T-cell (primary cell): ENCODE results near the gene IL7R. TPM values are rescaled to one million over a fixed set of nuclear protein-coding genes. Genes with fewer than 3 reads are reported as not detected.
"Not testable (repeated sequence)": the region's sequence is repeated elsewhere in the genome, so short reads cannot be mapped to it uniquely, and the experiment has no call there.

Experiments
- ATAC-seq, 4 experiments: fragments of 200-7000 bp in 3 of 4; fragments of 150-1000 bp in 1 of 4; cut with Tn5 transposase; replicated peaks in 1 of 4; 1 replicate in 3 of 4; 2 replicates in 1 of 4; pipeline ENCODE4 v1.10.0; 2021; ENCODE audit warnings: moderate library complexity in 3 of 4, mild to moderate bottlenecking in 2 of 4, moderate number of reproducible peaks in 1 of 4
- CTCF ChIA-PET, 2 donors: fragments of 300-600 bp; sonication (Branson Sonifier 250); formaldehyde crosslinking; loops; one replicate each; lab custom pipeline; 2022; ENCODE audit warnings: antibody characterized with exemption in 2 of 2; lab: Charles Lee
- POLR2A ChIA-PET, 2 donors: fragments of 300-600 bp; sonication (Branson Sonifier 250); formaldehyde crosslinking; loops; one replicate each; lab custom pipeline; 2022; ENCODE audit warnings: antibody characterized with exemption in 2 of 2; lab: Charles Lee
- DNase-seq, 35 experiments: peaks; one replicate each; pipeline versions ENCODE4 v3.0.0 to v3.0.0-alpha.2; 2013 to 2023
- H3K27ac ChIP-seq: one replicate; pipeline ENCODE4 v1.5.1; 2013; ENCODE audit warnings: low read length
- H3K27me3 ChIP-seq, 2 experiments: replicated peaks in 1 of 2; 1 replicate in 1 of 2; 2 replicates in 1 of 2; pipeline versions ENCODE4 v1.6.1 to v1.7.0; 2013; ENCODE audit warnings: low read length in 1 of 2, mixed read lengths in 1 of 2; ENCODE audit not compliant: control insufficient read depth in 2 of 2, insufficient read depth in 2 of 2; ENCODE audit errors: extremely low read depth in 1 of 2
- H3K36me3 ChIP-seq, 2 donors: 1 replicate in 1 of 2; 2 replicates in 1 of 2; pipeline versions ENCODE4 v1.6.1 to v1.7.0; 2013; ENCODE audit warnings: low read length in 1 of 2; ENCODE audit not compliant: control insufficient read depth in 2 of 2, insufficient read depth in 1 of 2; ENCODE audit errors: extremely low read depth in 1 of 2
- H3K4me1 ChIP-seq, 2 experiments: 1 replicate in 1 of 2; 2 replicates in 1 of 2; pipeline versions ENCODE4 v1.6.1 to v1.7.0; 2013; ENCODE audit warnings: low read length in 2 of 2, mixed read lengths in 1 of 2; ENCODE audit not compliant: insufficient read depth in 2 of 2, control insufficient read depth in 1 of 2; ENCODE audit errors: extremely low read depth in 1 of 2
- H3K4me3 ChIP-seq, 2 donors: 1 replicate in 1 of 2; 2 replicates in 1 of 2; pipeline versions ENCODE4 v1.5.1 to v1.7.0; 2013; ENCODE audit warnings: mild to moderate bottlenecking in 2 of 2, low read length in 1 of 2, moderate library complexity in 1 of 2; ENCODE audit not compliant: control insufficient read depth in 1 of 2; ENCODE audit errors: extremely low read depth in 1 of 2
- H3K9me3 ChIP-seq: 2 replicates; pipeline ENCODE4 v1.7.0; 2013
- H3K27ac Mint-ChIP-seq, 2 donors: one replicate each; pipeline ENCODE4 v1.8.0; 2020 to 2021; ENCODE audit warnings: mild to moderate bottlenecking in 2 of 2, mixed read lengths in 2 of 2
- H3K27me3 Mint-ChIP-seq, 2 donors: one replicate each; pipeline ENCODE4 v1.8.0; 2021 to 2022; ENCODE audit warnings: mixed read lengths in 2 of 2
- H3K36me3 Mint-ChIP-seq: one replicate; pipeline ENCODE4 v1.8.0; 2021; ENCODE audit warnings: mixed read lengths
- H3K4me1 Mint-ChIP-seq, 3 donors: one replicate each; pipeline ENCODE4 v1.8.0; 2020 to 2022; ENCODE audit warnings: mixed read lengths in 3 of 3, mild to moderate bottlenecking in 1 of 3
- H3K4me3 Mint-ChIP-seq, 3 donors: one replicate each; pipeline ENCODE4 v1.8.0; 2020 to 2022; ENCODE audit warnings: mild to moderate bottlenecking in 3 of 3, mixed read lengths in 3 of 3, moderate library complexity in 3 of 3
- H3K9me3 Mint-ChIP-seq, 3 donors: one replicate each; pipeline ENCODE4 v1.8.0; 2020 to 2022; ENCODE audit warnings: mixed read lengths in 3 of 3
- WGBS: methylation state at CpG from one replicate; pipeline ENCODE4 v1.1.5; 2013; ENCODE audit warnings: missing lambda C conversion rate; ENCODE audit not compliant: insufficient coverage; 5-methylcytosine and 5-hydroxymethylcytosine counted together
- total RNA-seq, 35 experiments: library from RNA in 6 of 35; stranded (reverse) in 6 of 35; fragments of 120-200 nt in 1 of 35; gene quantifications; one replicate each; pipeline versions ENCODE4 v1.2.1 to v1.2.4 and lab custom pipeline; 2013 to 2026

Gene IL7R
- total RNA-seq, 5 donors from 2014 or later (not counting 1 experiment from before 2014, with no cell fraction given): 691 to 1,106 (median 924) TPM

GRCh38 chr5:35890021-35891020 is 33.6 kb downstream of the IL7R start:
- Histone ChIP-seq H3K36me3 (no peaks in the 10 kb centered on the region), H3K4me1 (no peaks in the 10 kb centered on the region), H3K27me3 (no peaks in the 10 kb centered on the region), H3K4me3 (no peak overlapping the region), H3K9me3 (no peaks in the 10 kb centered on the region), H3K27ac (no peak overlapping the region)
- ATAC-seq (no peak), DNase-seq (no peak)
- Mint-ChIP-seq H3K4me1 (no peaks in the 10 kb centered on the region), H3K9me3 (no peaks in the 10 kb centered on the region), H3K27ac (no peak overlapping the region), H3K36me3 (no peaks in the 10 kb centered on the region), H3K27me3 (no peaks in the 10 kb centered on the region), H3K4me3 (no peak overlapping the region)
- 100% methylated on average over 3 of the region's 5 CpGs for WGBS
- ChIA-PET POLR2A (no interaction called here), CTCF (interaction anchor here in 1 of 2 donors (1.0 kb wide), 1 partner anchor 231 kb away, joined by 5 read pairs; no protein-coding TSS in a partner anchor)

- H3K4me1 ChIP-seq, H3K9me3 ChIP-seq, H3K4me3 Mint-ChIP-seq, H3K9me3 Mint-ChIP-seq, H3K4me3 ChIP-seq, POLR2A ChIA-PET, H3K36me3 ChIP-seq, DNase-seq, H3K36me3 Mint-ChIP-seq, H3K27me3 Mint-ChIP-seq, H3K27ac ChIP-seq, ATAC-seq, CTCF ChIA-PET, H3K27ac Mint-ChIP-seq, H3K4me1 Mint-ChIP-seq, H3K27me3 ChIP-seq: not testable (repeated sequence)
- WGBS: 92% methylated on average over 11 of the region's 23 CpGs
Measured at GRCh38 chr5:35892799-35893198, 36.1 kb downstream of the IL7R start.

DNA sequence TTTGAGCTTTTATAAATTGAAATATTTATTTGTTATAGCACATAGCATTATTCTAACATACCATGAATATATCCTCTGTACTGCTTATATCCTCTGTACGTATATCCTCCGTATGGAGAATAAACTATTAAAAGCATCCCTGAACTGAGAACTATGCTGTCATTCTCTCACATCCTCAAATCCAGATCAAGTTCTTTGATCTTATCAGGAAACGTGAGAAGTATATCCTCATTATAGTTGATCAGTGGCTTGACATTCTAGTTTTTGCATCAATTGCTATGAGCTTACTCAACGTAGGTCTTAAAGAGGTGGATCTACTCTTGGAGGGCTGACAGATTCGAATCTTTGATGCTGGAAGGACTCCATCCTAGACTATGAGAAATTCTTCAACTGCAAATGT is 37.4 kb downstream of the IL7R start:
- no CpG with 5 or more reads among the region's 5 CpGs for WGBS
- no peak overlapping the region for H3K27ac Mint-ChIP-seq
- CTCF ChIA-PET: interaction anchor here in 1 of 2 donors (0.9 kb wide), 1 partner anchor 30 kb away, joined by 3 read pairs; no protein-coding TSS in a partner anchor

GRCh38 chr5:35898952-35899660 is 42.4 kb downstream of the IL7R start:
- Mint-ChIP-seq H3K27ac (peak overlapping the region; percentile 79 to 81), H3K9me3 (no peaks in the 10 kb centered on the region), H3K36me3 (no peaks in the 10 kb centered on the region), H3K27me3 (no peaks in the 10 kb centered on the region), H3K4me1 (peaks cover 45 to 54% (median 48%) of the 10 kb centered on the region in 3 donors), H3K4me3 (peak overlapping the region in 1 of 3 donors; percentile 49)
- DNase-seq (no peak), ATAC-seq (no peak)
- Histone ChIP-seq H3K27ac (peak overlapping the region; percentile 3), H3K36me3 (no peaks in the 10 kb centered on the region), H3K27me3 (no peaks in the 10 kb centered on the region), H3K9me3 (no peaks in the 10 kb centered on the region), H3K4me1 (peaks cover 11 to 14% of the 10 kb centered on the region in 2 experiments), H3K4me3 (no peak overlapping the region)
- POLR2A ChIA-PET: interaction anchor here in 1 of 2 donors (0.5 kb wide), 1 partner anchor 212 kb away, joined by 4 read pairs; no protein-coding TSS in a partner anchor
- 95% methylated on average over 6 of the region's 7 CpGs for WGBS
- CTCF ChIA-PET: interaction anchor here in 1 of 2 donors (1.5 kb wide), 1 partner anchor 248 kb away, joined by 3 read pairs; no protein-coding TSS in a partner anchor

More for the DNA sequence above, 37.4 kb downstream of the IL7R start:
- Mint-ChIP-seq H3K27me3 (no peaks in the 10 kb centered on the region), H3K9me3 (no peaks in the 10 kb centered on the region), H3K4me1 (peaks cover 5 to 11% (median 5%) of the 10 kb centered on the region in 3 donors), H3K36me3 (no peaks in the 10 kb centered on the region), H3K4me3 (no peak overlapping the region)
- no peak overlapping the region for H3K27ac ChIP-seq
- H3K4me1 ChIP-seq: peaks cover 0 to under 1% of the 10 kb centered on the region in 2 experiments
- H3K9me3 ChIP-seq: no peaks in the 10 kb centered on the region
- H3K27me3 ChIP-seq: no peaks in the 10 kb centered on the region
- POLR2A ChIA-PET: no interaction called here
- H3K36me3 ChIP-seq: no peaks in the 10 kb centered on the region
- H3K4me3 ChIP-seq: no peak overlapping the region
- no peak for ATAC-seq
- DNase-seq: no peak

- Mint-ChIP-seq H3K4me1 (peaks cover 52 to 59% (median 55%) of the 10 kb centered on the region in 3 donors), H3K27ac (peak overlapping the region; percentile 79 to 81), H3K4me3 (peak overlapping the region in 1 of 3 donors; percentile 49), H3K36me3 (no peaks in the 10 kb centered on the region), H3K27me3 (no peaks in the 10 kb centered on the region), H3K9me3 (no peaks in the 10 kb centered on the region)
- DNase-seq (peak in 1 of 35 experiments; percentile 21), ATAC-seq (peak in 2 of 4 experiments; percentile 30 to 55)
- POLR2A ChIA-PET: interaction anchor here in 1 of 2 donors (0.8 kb wide), 1 partner anchor 45 kb away, joined by 3 read pairs; no protein-coding TSS in a partner anchor
- Histone ChIP-seq H3K4me3 (no peak overlapping the region), H3K27me3 (no peaks in the 10 kb centered on the region), H3K36me3 (no peaks in the 10 kb centered on the region), H3K4me1 (peaks cover 11 to 17% of the 10 kb centered on the region in 2 experiments), H3K27ac (peak overlapping the region; percentile 3), H3K9me3 (no peaks in the 10 kb centered on the region)
- CTCF ChIA-PET: interaction anchor here (0.7 to 1.5 kb wide), 2 partner anchors 9 to 249 kb away, joined by 3 read pairs; no protein-coding TSS in a partner anchor
- WGBS: no CpG with 5 or more reads among the region's 3 CpGs
Measured at GRCh38 chr5:35899800-35900199, 43.1 kb downstream of the IL7R start.
